GM15510 (cell line): ENCODE data around the gene WFDC13.

Experiments used
- POLR2A ChIP-seq: IDR thresholded peaks from 3 replicates; pipeline ENCODE4 v1.6.1; 2011; ENCODE audit warnings: borderline replicate concordance; ENCODE audit not compliant: insufficient read length; ENCODE audit errors: extremely low read depth

The WFDC13 gene

GRCh38 chr20:45751721-45752120, 49.9 kb downstream of the WFDC13 start:
- no peak for TF ChIP-seq POLR2A

GRCh38 chr20:45752746-45753145, 50.9 kb downstream of the WFDC13 start:
- TF ChIP-seq POLR2A = no peak

- TF ChIP-seq POLR2A = no peak
Measured at GRCh38 chr20:45758096-45758495, 56.3 kb downstream of the WFDC13 start.
